VCaP (cell line): ENCODE data around the gene RNASE8.
A peak's percentile ranks its signal among the peaks of the same experiment; 100 is the strongest.

Experiments
- H3K27ac ChIP-seq: fragments of 450-650 bp; 2 replicates; pipeline ENCODE4 v1.5.1; 2017
- TF ChIP-seq, protein P1 (sequence below): fragments of 450-650 bp; conservative IDR thresholded peaks from 2 replicates; pipeline ENCODE4 v1.5.1; 2017; ENCODE audit warnings: mild to moderate bottlenecking, moderate library complexity

RNASE8 gene

DNA sequence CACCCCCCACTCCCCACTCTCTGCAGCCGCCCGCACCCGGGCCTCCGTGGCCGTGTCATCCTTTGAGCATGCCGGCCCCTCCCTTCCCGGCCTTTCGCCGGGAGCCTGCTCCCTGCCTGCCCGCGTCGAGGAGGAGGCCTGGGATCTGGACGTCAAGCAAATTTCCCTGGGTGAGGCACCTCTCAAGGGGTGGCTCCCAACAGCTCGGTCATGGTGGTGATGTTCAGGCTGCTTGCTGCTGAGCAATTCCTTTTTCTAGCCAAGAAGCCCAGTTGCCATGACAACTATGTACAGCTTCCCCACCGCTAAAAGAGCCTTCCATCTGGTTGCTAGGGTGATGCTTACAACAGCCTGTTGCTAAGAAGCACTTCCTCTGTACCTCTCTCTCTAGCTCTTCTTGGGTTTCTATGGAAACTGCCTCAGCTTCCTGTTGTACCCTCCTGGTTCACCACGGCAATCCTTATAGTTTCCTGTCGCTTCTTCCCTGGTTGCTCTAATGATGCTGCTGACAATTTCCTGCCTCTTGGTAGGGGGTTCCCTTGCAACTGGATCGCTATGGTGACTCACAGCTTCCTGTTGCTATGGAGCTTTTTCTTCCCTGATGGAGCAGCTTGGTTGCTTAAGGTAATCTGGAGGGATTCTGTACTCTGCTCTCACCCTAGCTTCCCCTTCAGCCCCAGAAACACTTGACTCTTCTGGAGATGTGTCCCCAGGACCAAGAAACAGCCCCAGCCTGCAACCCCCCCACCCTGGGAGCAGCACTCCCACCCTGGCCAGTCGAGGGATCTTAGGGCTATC, 29.9 kb downstream of the RNASE8 start:
- H3K27ac ChIP-seq: no peak overlapping the region
- TF ChIP-seq, protein P1, sequence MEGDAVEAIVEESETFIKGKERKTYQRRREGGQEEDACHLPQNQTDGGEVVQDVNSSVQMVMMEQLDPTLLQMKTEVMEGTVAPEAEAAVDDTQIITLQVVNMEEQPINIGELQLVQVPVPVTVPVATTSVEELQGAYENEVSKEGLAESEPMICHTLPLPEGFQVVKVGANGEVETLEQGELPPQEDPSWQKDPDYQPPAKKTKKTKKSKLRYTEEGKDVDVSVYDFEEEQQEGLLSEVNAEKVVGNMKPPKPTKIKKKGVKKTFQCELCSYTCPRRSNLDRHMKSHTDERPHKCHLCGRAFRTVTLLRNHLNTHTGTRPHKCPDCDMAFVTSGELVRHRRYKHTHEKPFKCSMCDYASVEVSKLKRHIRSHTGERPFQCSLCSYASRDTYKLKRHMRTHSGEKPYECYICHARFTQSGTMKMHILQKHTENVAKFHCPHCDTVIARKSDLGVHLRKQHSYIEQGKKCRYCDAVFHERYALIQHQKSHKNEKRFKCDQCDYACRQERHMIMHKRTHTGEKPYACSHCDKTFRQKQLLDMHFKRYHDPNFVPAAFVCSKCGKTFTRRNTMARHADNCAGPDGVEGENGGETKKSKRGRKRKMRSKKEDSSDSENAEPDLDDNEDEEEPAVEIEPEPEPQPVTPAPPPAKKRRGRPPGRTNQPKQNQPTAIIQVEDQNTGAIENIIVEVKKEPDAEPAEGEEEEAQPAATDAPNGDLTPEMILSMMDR: no peak

DNA sequence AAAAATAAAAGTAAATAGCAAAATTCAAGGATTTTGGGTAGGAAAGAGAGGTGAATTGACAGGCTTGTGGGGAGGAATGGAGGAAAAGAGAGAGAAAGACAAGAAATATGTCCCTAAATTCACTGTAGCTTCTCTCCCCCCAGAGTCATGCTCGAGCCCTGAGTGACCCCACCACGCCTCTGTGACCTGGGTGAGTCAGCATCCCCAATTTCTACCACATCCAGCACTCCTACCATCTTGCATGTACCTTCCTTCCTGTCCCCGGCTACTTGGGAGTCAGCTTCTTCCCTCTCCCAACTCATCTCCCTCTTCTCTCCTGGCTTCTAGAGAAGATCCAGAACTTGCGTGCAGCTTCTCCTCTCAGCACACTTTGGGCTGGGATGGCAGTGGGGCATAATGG, 31.1 kb downstream of the RNASE8 start:
- TF ChIP-seq, protein P1: no peak
- H3K27ac ChIP-seq: no peak overlapping the region

DNA sequence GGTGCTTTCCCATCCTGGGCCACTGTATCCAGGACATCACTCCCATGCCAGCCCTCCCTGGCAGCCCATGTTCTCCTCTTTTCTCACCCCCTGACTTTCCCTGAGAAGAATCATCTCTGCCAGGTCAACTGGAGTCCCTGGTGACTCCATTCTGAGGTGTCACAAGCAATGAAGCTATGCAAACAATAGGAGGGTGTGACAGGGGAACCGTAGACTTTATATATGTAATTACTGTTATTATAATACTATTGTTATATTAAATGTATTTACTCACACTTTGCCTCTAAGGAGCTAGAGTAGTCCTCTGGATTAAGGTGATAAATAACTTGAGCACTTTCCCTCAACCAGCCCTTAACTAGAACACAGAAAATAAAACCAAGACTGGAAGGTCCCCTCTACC, 31.6 kb downstream of the RNASE8 start:
- TF ChIP-seq, protein P1: no peak
- H3K27ac ChIP-seq: no peak overlapping the region

DNA sequence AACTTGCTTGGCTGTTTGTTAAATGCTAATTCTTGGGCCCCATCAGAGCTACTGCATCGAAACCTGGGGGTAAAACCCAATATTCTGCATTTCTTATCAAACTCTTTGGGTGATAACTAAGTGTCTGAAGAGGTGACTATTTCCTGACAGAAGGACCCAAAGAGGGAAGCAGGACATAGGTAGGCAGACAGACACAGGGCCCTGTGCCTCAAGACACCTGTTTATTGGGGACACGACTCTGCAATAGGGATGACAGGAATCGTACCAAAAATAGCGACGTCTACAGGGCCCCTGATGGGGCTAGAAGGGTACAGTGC, 32.2 kb downstream of the RNASE8 start:
- TF ChIP-seq, protein P1: no peak
- H3K27ac ChIP-seq: no peak overlapping the region

DNA sequence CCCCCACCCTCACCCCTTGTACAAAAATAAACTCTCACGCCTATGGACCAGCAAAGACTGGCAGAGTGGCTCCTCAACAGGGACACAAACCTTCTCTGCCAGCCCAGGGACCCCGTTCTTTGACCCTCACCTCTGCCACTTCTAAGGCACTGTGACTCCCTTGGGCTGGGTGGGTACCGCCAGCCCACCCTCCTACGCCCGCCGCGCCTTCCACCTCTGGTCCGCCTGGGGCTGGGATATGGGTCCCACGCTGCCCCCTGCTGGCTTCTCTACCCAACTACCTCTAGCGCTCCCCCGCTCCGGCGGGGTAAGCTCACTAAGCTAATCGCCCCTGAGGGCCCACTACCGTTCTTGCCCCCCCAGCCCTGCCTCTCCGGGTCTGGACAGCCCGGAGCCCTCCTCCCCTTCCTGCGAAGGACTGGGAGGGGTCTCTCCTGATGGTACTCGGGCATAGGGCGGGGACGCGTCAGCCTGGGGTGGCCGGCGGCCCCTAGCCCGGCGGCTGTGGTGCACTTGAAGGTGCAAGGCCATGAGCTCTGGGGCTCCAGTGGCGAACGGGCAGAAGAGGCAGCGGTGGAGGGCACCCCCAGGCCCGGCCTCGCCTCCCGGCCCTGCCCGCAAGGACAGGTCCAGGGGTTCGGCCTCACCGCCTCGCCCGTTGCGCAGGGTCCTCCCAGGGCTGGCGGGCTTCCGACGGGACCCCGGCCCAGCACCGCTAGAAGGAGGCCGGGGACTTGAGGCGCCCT, 32.7 kb downstream of the RNASE8 start:
- H3K27ac ChIP-seq: no peak overlapping the region
- TF ChIP-seq, protein P1: peak; percentile 36

DNA sequence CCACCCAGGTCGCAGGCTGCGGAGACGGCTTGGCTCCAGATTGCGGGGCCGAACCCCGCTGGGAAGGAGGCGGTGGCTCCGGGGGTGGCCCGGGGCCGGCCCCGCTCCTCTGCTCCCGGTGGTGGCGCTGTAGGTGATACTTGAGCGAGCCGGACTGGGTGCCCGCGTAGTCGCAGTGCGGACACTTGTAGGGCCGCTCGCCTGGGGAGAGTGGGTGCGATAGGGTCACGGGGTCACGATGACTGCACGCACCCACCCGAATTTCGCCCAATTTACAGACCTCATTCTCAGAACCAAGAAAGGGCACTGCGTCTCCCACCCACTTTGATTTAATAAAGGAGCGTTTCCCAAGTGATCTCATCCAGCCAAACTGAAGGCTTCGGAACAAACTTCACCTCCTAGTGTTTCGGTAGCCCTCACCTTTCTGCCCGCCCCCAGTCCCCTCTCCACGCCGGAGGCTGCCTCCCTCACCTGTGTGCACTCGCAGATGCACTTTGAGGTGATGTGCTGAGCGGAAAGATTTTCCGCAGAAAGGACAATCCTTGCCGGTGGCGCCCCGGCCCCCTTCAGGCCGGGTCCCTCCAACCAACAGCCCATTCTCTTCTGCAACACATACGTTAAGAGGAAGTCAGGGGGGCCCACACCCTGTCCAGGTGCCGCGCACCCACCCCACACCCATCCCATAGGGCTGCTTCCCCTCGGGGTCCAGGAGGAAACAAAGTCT, 33.5 kb downstream of the RNASE8 start:
- TF ChIP-seq, protein P1: no peak
- no peak overlapping the region for H3K27ac ChIP-seq

DNA sequence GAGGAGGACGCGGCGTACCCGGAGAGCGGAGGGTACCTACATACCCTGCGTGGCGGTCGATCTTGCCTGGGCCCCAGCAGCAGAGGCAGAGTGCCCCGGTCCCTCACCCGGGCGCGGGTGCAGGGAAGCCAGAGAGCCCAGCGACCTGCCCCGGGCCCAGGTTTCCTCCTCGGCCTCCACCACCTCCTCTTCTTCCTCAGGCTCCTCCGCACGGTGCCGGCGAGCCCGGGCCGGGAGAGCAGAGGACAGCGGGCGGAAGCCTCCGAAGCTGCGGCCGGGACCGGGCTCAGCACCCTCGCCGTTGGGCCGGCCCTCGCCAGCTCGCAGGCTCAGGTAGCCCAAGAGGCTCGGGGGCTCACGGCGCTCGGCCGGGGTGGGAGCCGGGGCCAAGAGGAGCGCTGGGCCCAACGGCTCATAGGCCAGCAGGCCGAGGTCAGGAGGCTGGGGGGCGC, 34.2 kb downstream of the RNASE8 start:
- TF ChIP-seq, protein P1: no peak
- H3K27ac ChIP-seq: no peak overlapping the region
